Mucosa of descending colon (tissue), 3 donors: ENCODE measurements around the gene MYCBP. TPM values are rescaled to one million over a fixed set of nuclear protein-coding genes. Genes with fewer than 3 reads are reported as not detected.

Source experiments
- ATAC-seq: fragments of 200-7000 bp; cut with Tn5 transposase; one replicate; pipeline ENCODE4 v1.9.1; 2020; ENCODE audit warnings: mild to moderate bottlenecking, moderate library complexity
- DNase-seq, 3 donors: peaks; one replicate each; pipeline ENCODE4 v3.0.0-alpha.2; 2020
- H3K36me3 ChIP-seq: fragments of 200-600 bp; one replicate; pipeline ENCODE4 v1.8.0; 2021; ENCODE audit warnings: low read depth, mild to moderate bottlenecking
- H3K4me1 ChIP-seq: fragments of 200-600 bp; one replicate; pipeline ENCODE4 v1.8.0; 2021; ENCODE audit warnings: low read depth, mild to moderate bottlenecking
- H3K4me3 ChIP-seq: fragments of 200-600 bp; one replicate; pipeline ENCODE4 v1.8.0; 2021; ENCODE audit warnings: mild to moderate bottlenecking
- H3K9me3 ChIP-seq: fragments of 200-600 bp; one replicate; pipeline ENCODE4 v1.8.0; 2021; ENCODE audit warnings: mild to moderate bottlenecking
- intact Hi-C, 2 donors: fragments of 100-400 bp; cut with DNase I in 1 of 2; cut with micrococcal nuclease in 1 of 2; formaldehyde crosslinking; loops; one replicate each; pipeline versions ENCODE4 v1.11.0 to v1.11.1; 2022; cut with DNase I, micrococcal nuclease
- total RNA-seq, 3 donors: library from RNA; stranded (reverse); fragmentation: NEBNext Ultra II Directional in 2 of 3; extraction: Animal tissue kit (Norgen Biotek cat#: 25700) in 2 of 3; gene quantifications; one replicate each; pipeline versions ENCODE4 v1.2.1 to v1.2.4, GENCODE V29; 2021 to 2023
- TF ChIP-seq, protein P1 (sequence below): fragments of 200-600 bp; IDR thresholded peaks from one replicate; pipeline ENCODE4 v1.8.0; 2022; ENCODE audit warnings: antibody characterized with exemption, mild to moderate bottlenecking
- donor health status: DM: no; HTN: no; CAD: no; lungs with moderate emphysema.
- donor health status: DM: no; HTN: no; CAD: no.
- donor health status: DM: no; HTN: yes; CAD: no.

Gene MYCBP
- total RNA-seq, 3 donors from 2014 or later, result 21.4 to 37.4 (median 24.2) TPM

DNA sequence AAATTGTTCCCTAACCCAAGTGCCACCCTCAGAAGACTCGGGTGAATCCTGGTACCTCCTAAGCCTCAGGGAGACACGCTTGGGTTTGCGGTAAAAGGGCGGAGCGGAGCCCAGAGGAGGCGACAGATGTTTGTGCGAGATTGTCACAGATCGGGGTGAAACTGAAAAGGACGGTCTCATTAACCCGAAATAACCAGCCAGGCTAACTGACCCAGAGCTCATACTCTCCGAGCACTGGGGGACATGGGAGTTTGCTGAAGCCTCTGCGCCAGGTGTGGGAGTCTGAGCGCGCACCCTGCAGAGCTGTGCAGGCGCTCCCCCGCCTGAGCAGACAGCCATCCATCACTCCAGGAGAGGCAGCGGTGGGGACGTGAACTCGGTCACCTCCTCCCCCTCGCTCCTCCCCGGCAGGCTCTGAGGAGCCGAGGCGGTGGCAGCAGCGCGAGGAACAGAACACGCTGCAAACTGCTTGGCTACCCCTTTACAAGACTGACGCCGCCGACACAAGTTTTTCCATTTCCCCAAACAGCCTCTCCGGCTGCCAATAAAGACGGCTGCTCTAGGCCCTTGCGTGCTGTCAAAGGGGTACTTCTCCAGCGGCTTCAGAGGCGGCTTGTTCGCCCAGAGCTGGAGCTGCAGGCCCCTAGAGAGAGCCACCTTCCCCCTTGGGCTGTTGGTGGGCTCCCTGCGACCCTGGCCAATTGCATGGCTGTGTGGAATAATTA, 57.1 kb downstream of the MYCBP start:
- H3K36me3 ChIP-seq, result no peaks in the 10 kb centered on the region
- H3K9me3 ChIP-seq, result no peaks in the 10 kb centered on the region
- H3K4me1 ChIP-seq, result peaks cover 16% of the 10 kb centered on the region
- H3K4me3 ChIP-seq, result no peak overlapping the region
- intact Hi-C loops, result no loop called here
- TF ChIP-seq, protein P1, sequence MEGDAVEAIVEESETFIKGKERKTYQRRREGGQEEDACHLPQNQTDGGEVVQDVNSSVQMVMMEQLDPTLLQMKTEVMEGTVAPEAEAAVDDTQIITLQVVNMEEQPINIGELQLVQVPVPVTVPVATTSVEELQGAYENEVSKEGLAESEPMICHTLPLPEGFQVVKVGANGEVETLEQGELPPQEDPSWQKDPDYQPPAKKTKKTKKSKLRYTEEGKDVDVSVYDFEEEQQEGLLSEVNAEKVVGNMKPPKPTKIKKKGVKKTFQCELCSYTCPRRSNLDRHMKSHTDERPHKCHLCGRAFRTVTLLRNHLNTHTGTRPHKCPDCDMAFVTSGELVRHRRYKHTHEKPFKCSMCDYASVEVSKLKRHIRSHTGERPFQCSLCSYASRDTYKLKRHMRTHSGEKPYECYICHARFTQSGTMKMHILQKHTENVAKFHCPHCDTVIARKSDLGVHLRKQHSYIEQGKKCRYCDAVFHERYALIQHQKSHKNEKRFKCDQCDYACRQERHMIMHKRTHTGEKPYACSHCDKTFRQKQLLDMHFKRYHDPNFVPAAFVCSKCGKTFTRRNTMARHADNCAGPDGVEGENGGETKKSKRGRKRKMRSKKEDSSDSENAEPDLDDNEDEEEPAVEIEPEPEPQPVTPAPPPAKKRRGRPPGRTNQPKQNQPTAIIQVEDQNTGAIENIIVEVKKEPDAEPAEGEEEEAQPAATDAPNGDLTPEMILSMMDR, result no peak
- peak; percentile 37 for ATAC-seq
- no peak for DNase-seq

DNA sequence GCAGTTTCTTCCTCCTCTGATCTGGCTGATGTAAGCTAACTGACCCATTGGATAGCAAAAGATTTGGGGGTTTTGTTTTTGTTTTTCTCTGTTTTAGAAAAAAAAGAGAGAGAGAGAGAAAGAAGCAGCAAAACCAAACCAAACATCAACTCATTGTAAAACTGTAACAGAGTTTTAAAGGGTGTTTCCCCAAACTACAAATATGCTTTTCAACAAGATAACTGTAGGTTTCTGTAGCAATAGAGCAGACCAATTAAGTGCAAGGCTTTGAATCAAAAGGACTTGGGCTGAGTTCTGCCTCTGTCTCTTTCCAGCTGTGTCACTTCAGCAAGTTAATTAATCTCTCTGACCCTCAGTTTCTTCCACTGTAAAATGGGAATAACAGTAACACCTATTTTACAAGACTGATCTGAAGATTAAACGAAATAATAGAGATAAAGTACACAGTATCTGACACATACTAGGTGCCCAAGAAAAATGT, 58.1 kb downstream of the MYCBP start:
- H3K4me1 ChIP-seq, result peaks cover 16% of the 10 kb centered on the region
- H3K9me3 ChIP-seq, result no peaks in the 10 kb centered on the region
- no peak overlapping the region for H3K4me3 ChIP-seq
- no peak for DNase-seq
- ATAC-seq, result no peak
- intact Hi-C loops, result no loop called here
- no peaks in the 10 kb centered on the region for H3K36me3 ChIP-seq
- TF ChIP-seq, protein P1, result no peak

DNA sequence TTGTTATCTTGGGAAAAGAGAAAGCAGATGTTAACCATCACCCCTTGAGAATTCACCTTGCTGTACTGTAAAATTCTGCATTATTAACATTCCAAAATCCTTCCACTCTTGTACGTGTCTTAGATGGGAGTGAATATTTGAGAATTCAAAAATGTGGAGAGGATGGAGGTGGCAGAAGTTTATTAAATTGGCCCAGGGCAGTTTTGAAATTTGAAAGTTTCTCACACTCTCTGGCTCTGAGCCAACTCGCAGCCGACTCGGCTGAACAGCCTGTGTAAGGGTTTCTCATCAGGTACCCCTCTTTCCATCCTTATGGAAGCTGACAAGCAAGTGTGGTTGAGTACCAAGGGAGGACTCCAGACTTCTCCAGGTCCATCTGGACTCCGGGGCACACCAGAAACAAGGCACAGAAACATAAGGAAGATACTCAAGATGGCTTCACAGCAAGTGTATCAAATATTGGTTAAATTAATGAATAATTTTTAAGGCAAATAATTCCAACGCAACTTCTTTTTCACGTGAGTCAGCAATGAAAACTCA, 58.6 kb downstream of the MYCBP start:
- intact Hi-C loops, result no loop called here
- TF ChIP-seq, protein P1, result no peak
- no peak for ATAC-seq
- no peak for DNase-seq
- Histone ChIP-seq H3K9me3 (no peaks in the 10 kb centered on the region), H3K36me3 (no peaks in the 10 kb centered on the region), H3K4me3 (no peak overlapping the region), H3K4me1 (peaks cover 16% of the 10 kb centered on the region)

DNA sequence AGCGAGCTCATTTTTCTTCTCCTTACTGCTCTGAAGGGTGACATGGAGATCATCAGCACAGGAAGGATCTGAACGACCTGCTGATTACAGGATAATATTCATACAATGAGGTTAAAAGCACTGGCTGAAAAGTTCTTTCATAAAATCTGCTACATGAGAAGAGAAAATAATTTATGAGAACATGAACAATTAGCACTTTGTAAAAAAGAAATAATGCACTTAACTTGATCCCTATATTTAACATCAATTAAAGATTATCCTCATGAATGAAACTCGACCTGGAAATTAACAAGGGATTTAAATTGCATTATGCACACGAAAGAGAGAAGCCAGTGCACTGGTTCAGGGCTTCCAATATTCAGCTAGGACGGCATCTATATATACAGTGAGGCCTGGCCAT, 60.2 kb downstream of the MYCBP start:
- Histone ChIP-seq H3K4me3 (no peak overlapping the region), H3K9me3 (no peaks in the 10 kb centered on the region), H3K4me1 (peaks cover 2% of the 10 kb centered on the region), H3K36me3 (no peaks in the 10 kb centered on the region)
- DNase-seq (no peak), ATAC-seq (no peak)
- TF ChIP-seq, protein P1, result no peak
- intact Hi-C loops, result no loop called here

Other genes starting within 250 kb of the MYCBP start
- 10 to 100 TPM; 29.7 to 41.7 (median 32.5) TPM for gene RRAGC, start 13.6 kb downstream of the MYCBP start, total RNA-seq
- 1 to 10 TPM in 2 of 3 donors, under 1 TPM in 1; 0.65 to 2.7 (median 1.2) TPM for gene GJA9, start 8.2 kb upstream of the MYCBP start, total RNA-seq
- gene RHBDL2, start 68.5 kb upstream of the MYCBP start, total RNA-seq, result 10 to 100 TPM; 16.6 to 50.5 (median 23.7) TPM
- gene AKIRIN1, start 117.9 kb upstream of the MYCBP start, total RNA-seq, result 10 to 100 TPM; 47.7 to 60.4 (median 54.5) TPM
- gene NDUFS5, start 153.0 kb upstream of the MYCBP start, total RNA-seq, result 100 to 1,000 TPM; 167 to 224 (median 183) TPM